Progenitor cell of endocrine pancreas (in vitro differentiated cells): ENCODE data around the gene EXOSC7. TPM values are rescaled to one million over a fixed set of nuclear protein-coding genes. Genes with fewer than 3 reads are reported as not detected.

ENCODE experiments used
- DNase-seq: peaks from one replicate; pipeline ENCODE4 v3.0.0; 2021; ENCODE audit warnings: low spot score; ENCODE audit not compliant: unreplicated experiment
- H3K27ac Mint-ChIP-seq: 2 replicates; pipeline ENCODE4 v1.8.0; 2021; ENCODE audit warnings: mild to moderate bottlenecking, moderate library complexity, mixed read lengths
- H3K27me3 Mint-ChIP-seq: 2 replicates; pipeline ENCODE4 v1.8.0; 2021; ENCODE audit warnings: mixed read lengths
- H3K36me3 Mint-ChIP-seq: 2 replicates; pipeline ENCODE4 v1.8.0; 2022; ENCODE audit warnings: mixed read lengths; ENCODE audit not compliant: insufficient read depth
- H3K4me1 Mint-ChIP-seq: 2 replicates; pipeline ENCODE4 v1.8.0; 2021; ENCODE audit warnings: low read depth, mixed read lengths
- H3K4me3 Mint-ChIP-seq: 2 replicates; pipeline ENCODE4 v1.8.0; 2021; ENCODE audit warnings: low read depth, mild to moderate bottlenecking, moderate library complexity, mixed read lengths
- H3K9me3 Mint-ChIP-seq: 2 replicates; pipeline ENCODE4 v1.8.0; 2021; ENCODE audit warnings: low read depth, mixed read lengths
- total RNA-seq: library from RNA; stranded (reverse); gene quantifications from 2 replicates; pipeline ENCODE4 v1.2.1, GENCODE V29; 2021
- TF ChIP-seq, protein P1 (sequence below): fragments of 200-600 bp; sonication (generic); IDR thresholded peaks from one replicate; pipeline ENCODE4 v1.5.0; 2021; ENCODE audit warnings: antibody characterized with exemption, mild to moderate bottlenecking; ENCODE audit not compliant: unreplicated experiment

EXOSC7 gene
- total RNA-seq, 1 donor from 2014 or later: 51.2 TPM

DNA sequence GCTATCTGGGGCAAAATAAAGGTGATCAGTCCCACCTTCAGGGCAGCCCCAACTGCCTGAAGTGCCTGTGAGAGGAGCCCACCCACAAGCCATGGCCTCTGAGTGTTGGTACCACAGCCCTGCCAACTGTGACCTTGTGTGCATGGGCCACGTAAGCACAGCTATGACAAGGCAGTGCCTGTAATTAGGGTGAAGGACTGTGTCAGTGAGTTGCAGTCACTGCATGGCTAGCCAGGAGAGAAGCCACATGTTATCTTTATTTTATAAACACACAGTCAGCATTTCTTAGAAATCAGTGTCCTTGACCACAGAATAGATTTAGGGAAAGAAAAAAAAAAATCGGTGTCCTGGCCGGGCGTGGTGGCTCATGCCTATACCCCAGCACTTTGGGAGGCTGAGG lies 24.8 kb downstream of the EXOSC7 start:
- peaks cover 42% of the 10 kb centered on the region for H3K36me3 Mint-ChIP-seq
- DNase-seq: no peak
- no peak overlapping the region for H3K4me3 Mint-ChIP-seq
- peaks cover 13% of the 10 kb centered on the region for H3K4me1 Mint-ChIP-seq
- TF ChIP-seq, protein P1, sequence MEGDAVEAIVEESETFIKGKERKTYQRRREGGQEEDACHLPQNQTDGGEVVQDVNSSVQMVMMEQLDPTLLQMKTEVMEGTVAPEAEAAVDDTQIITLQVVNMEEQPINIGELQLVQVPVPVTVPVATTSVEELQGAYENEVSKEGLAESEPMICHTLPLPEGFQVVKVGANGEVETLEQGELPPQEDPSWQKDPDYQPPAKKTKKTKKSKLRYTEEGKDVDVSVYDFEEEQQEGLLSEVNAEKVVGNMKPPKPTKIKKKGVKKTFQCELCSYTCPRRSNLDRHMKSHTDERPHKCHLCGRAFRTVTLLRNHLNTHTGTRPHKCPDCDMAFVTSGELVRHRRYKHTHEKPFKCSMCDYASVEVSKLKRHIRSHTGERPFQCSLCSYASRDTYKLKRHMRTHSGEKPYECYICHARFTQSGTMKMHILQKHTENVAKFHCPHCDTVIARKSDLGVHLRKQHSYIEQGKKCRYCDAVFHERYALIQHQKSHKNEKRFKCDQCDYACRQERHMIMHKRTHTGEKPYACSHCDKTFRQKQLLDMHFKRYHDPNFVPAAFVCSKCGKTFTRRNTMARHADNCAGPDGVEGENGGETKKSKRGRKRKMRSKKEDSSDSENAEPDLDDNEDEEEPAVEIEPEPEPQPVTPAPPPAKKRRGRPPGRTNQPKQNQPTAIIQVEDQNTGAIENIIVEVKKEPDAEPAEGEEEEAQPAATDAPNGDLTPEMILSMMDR: no peak
- no peaks in the 10 kb centered on the region for H3K27me3 Mint-ChIP-seq
- no peak overlapping the region for H3K27ac Mint-ChIP-seq
- H3K9me3 Mint-ChIP-seq: peaks cover 5% of the 10 kb centered on the region

DNA sequence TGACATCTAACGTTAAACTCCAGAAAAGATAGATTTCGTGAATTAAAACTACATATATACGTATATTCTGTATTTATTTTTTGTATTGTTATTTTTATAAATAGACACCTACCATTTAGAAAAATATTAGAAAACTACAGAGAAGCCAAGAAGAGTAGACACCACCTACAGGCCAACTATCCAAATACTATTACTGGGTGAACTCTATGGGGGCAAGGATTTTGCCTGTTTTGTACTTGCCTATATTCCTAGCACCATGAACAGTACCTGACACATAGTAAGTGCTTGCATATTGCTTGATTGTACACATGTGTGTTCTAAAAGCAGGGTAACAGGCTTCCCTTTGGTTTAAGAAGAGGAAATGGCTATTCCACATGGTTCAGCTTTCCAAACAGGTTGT lies 25.7 kb downstream of the EXOSC7 start:
- H3K36me3 Mint-ChIP-seq: peaks cover 42% of the 10 kb centered on the region
- no peak overlapping the region for H3K27ac Mint-ChIP-seq
- H3K4me3 Mint-ChIP-seq: no peak overlapping the region
- TF ChIP-seq, protein P1: no peak
- DNase-seq: no peak
- peaks cover 5% of the 10 kb centered on the region for H3K9me3 Mint-ChIP-seq
- H3K4me1 Mint-ChIP-seq: peaks cover 4% of the 10 kb centered on the region
- H3K27me3 Mint-ChIP-seq: no peaks in the 10 kb centered on the region

DNA sequence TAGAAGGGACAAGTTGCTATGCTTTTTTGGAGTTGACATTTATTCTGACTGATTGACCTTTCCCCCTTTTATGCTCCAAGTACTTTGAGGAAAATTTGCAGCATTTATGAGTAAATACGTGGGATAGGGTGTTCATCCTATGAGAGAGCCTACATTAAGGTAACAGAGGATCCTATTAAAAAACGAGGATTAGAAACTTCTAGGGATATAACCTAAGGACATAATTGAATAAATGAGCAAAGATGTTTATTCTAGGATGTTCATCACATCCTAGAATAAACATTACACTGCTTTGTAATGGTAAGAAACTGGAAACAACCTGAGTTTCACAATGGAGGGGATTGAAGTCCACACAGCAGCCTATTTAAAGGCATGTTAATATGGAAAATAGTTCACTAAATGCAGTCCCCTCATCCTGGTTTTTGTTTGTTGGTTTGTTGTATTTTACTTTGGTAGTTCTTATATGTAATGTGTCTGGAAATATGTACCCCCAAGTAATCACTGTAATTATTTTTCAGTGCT lies 26.2 kb downstream of the EXOSC7 start:
- DNase-seq: no peak
- peaks cover 5% of the 10 kb centered on the region for H3K9me3 Mint-ChIP-seq
- no peak overlapping the region for H3K27ac Mint-ChIP-seq
- no peak overlapping the region for H3K4me3 Mint-ChIP-seq
- TF ChIP-seq, protein P1: no peak
- peaks cover 45% of the 10 kb centered on the region for H3K36me3 Mint-ChIP-seq
- no peaks in the 10 kb centered on the region for H3K27me3 Mint-ChIP-seq
- H3K4me1 Mint-ChIP-seq: no peaks in the 10 kb centered on the region

DNA sequence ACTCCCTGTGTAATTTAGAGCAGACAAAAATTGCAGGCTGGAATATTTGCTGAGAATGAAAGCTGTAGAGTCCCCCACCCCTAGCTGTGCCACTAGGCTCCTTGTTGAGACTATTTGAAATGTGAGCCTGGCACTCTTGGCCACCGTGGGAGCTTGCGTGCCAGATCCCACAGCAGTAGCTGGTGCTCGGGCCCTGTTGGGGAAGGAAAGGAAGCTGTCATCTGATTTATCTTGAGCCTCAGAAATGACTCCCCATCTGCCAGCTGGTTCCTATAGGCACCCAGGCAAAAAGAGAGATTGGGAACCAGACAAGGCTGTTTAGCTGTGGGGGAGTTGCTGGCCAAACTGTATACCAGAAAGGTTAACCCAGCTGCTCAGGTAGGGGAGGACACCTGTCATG lies 26.7 kb downstream of the EXOSC7 start:
- Mint-ChIP-seq H3K9me3 (peaks cover 5% of the 10 kb centered on the region), H3K27ac (no peak overlapping the region), H3K4me3 (no peak overlapping the region), H3K4me1 (no peaks in the 10 kb centered on the region), H3K27me3 (no peaks in the 10 kb centered on the region), H3K36me3 (peaks cover 47% of the 10 kb centered on the region)
- TF ChIP-seq, protein P1: no peak
- no peak for DNase-seq

- no peak for DNase-seq
- no peak overlapping the region for H3K27ac Mint-ChIP-seq
- H3K9me3 Mint-ChIP-seq: peaks cover 5% of the 10 kb centered on the region
- H3K27me3 Mint-ChIP-seq: no peaks in the 10 kb centered on the region
- TF ChIP-seq, protein P1: no peak
- no peak overlapping the region for H3K4me3 Mint-ChIP-seq
- H3K4me1 Mint-ChIP-seq: no peaks in the 10 kb centered on the region
- peaks cover 49% of the 10 kb centered on the region for H3K36me3 Mint-ChIP-seq
Measured at GRCh38 chr3:45003406-45003805, 27.4 kb downstream of the EXOSC7 start.
